A549 treated with DMSO at 1 μM for 4 hours (cell line): ENCODE results near the gene SKP1. TPM values are rescaled to one million over a fixed set of nuclear protein-coding genes. Genes with fewer than 3 reads are reported as not detected.

Experiments used
- total RNA-seq: library from RNA; stranded (reverse); fragments of 200-300 nt; extraction: Qiagen RNA extraction; gene quantifications from 5 replicates; pipeline ENCODE4 v1.2.3, GENCODE V29; 2022; ENCODE audit warnings: low read depth

The SKP1 gene
- total RNA-seq = 616 to 716 TPM (median 656 TPM) in 5 replicates

DNA sequence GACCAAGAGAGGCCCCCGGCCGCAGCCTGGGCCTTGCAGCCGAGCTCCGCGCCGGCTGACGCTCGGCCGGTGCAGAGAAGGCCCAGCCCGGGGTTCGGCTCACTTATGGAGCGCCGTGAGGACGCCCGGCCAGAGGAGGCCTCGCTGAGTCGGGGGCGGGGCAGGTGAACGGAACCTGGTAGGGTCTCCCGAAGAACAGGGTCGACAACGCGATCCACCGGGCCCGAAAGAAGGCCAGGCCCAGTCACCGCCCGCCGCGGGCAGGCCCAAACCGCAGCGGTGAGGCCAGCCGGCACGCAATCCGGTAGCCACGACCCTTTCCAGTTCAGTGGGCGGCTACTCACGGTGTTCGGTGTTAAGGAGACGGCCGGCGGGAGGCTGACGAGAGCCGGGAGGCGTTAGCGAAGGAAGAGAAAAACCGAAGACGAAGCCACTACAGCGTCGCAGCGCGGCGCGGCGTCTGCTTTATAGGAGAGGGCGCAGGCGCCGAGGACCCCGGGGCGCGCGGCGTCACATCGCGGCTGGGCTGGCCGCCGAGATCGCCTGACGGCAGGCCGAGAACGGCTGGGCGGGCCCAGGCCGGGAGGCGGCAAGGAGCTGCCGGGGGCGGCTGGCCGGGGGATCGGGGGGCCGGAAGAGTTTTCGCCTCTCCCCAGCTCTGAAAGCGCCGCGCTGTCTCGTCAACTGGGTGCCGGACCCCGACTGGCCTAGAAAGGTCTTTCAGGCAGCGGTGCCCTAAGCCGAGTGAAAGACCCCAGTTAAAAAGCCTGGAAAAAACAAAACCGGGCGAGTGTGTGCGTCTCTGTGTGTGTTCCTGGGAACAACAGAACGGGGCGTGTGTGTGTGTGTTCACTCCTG lies at the start of gene SKP1:
Gene SKP1, minus strand, starts transcription at position 440 of the 858 bp plus-strand sequence. CDS start 2,928 bp downstream, outside the sequence.

DNA sequence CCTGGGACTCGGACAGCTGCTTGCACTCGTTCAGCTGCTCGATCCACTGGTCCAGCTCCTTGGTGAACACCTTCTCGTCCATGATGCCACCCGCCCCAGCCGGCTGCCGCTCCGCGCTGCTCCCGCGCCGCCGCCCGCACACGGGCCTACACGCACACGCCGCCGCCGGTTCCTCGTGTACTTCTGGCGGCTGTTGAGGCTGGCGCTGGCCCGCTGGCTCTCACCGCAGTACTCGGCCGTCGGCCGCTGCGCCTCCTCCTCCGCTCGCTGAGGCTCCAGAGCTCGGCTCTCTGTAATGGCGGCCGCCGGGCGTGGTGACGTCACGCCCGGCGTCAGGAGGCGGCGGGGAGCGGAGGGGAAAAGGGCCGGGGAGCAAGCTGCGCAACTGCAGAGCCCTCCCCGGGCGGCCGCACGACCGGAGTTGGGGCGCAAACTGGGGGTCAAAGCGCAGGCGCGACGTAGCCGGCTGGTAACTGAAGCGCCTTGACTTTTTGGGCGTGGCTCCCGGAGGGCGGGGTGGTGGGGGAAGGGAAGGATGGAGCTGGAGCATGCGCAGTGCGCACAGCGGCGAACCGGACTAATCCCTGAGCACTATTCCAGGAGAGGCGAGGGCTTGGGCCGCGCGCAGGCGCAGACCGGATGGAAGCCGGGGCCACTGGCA lies 49.2 kb upstream of the SKP1 start, which contains the start of gene PPP2CA:
Gene PPP2CA, minus strand, starts transcription at position 294 of the 661 bp plus-strand sequence. Its CDS starts 212 bp downstream, at position 82.

DNA sequence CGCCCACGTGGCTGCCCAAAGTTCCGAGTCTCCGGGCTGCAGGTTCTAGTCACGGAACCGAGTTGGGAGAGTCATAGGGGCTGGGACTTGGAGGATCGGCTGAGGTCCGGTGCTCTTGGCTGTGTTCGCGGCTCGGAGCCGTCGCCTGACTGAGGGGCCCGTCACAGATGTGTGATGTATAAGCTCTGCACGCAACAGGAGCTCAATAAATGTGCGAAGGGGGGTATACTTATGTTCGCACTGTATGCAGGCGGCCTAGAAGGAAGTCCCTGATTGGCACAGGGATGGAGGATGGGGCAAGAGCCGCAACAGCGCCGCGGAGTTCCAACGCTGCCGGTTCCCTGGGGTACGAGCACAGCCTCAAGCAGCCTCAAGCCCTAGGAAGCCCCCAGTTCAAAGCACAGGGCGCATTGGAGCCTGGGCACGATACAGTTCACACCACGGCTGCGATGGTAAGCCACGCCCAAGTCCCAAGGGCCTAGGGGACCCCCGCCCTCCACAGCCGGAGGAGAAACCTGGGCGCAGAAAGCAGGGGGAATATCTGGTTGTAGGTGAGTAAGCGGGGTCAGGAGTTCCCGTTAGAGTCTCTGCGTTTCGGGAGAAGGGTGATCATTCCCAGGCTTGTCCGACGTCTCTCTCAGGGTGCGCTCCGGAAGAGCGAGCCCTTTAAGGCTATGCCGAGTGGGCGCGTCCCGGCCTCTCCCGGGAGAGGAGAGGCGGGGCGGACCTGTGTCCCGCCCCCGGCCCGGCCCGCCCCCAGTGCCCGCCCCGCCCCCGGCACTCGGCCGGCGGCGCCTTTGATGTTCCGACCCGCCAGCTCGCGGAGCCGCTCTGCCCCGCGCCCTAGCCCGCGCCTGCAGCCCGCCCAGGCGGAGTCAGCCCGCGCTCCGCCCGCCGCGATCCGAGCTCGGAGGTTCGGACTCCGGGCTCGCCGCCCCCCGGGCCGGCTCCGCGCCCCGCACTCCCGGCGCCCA lies 62.6 kb downstream of the SKP1 start, which contains the start of gene TCF7:
Gene TCF7, plus strand, starts transcription at position 780 of the 974 bp plus-strand sequence. CDS start 226 bp downstream, outside the sequence.

Other genes with a start within 250 kb of the SKP1 start
- 44.9 to 66.0 TPM (median 58.7 TPM) in 5 replicates for gene C5orf15, start 208.3 kb downstream of the SKP1 start, total RNA-seq
- 371 to 424 TPM (median 412 TPM) in 5 replicates for gene VDAC1, start 172.0 kb downstream of the SKP1 start, total RNA-seq
- 17.0 to 20.7 TPM (median 17.1 TPM) in 5 replicates for gene TCF7, start 62.3 kb downstream of the SKP1 start, total RNA-seq
- gene PPP2CA, start 49.1 kb upstream of the SKP1 start, total RNA-seq = 206 to 313 TPM (median 284 TPM) in 5 replicates
- 1.4 to 2.1 TPM (median 1.6 TPM) in 5 replicates for gene CDKL3, start 190.2 kb upstream of the SKP1 start, total RNA-seq
- 54.4 to 83.0 TPM (median 73.8 TPM) in 5 replicates for gene UBE2B, start 194.6 kb upstream of the SKP1 start, total RNA-seq
- 38.7 to 46.8 TPM (median 43.0 TPM) in 5 replicates for gene CDKN2AIPNL, start 234.9 kb upstream of the SKP1 start, total RNA-seq